Measurements from ENCODE around the gene COL4A1.
"Not testable (repeated sequence)": the region's sequence is repeated elsewhere in the genome, so short reads cannot be mapped to it uniquely, and the experiment has no call there.

The COL4A1 gene

GRCh38 chr13:110323172-110323891 lies 16.4 kb upstream of the COL4A1 start:
- no peak for DNase-seq (ENCODE audit: low spot score)

GRCh38 chr13:110322828-110323171 lies 15.8 kb upstream of the COL4A1 start:
- no peak for DNase-seq (ENCODE audit: low spot score)

- no peak for DNase-seq (ENCODE audit: low spot score)
Observed at GRCh38 chr13:110322126-110322827, 15.3 kb upstream of the COL4A1 start.

- DNase-seq (ENCODE audit: low spot score) = not testable (repeated sequence)
Observed at GRCh38 chr13:110321573-110321972, 14.6 kb upstream of the COL4A1 start.

GRCh38 chr13:110320645-110321044 lies 13.7 kb upstream of the COL4A1 start:
- no peak for DNase-seq (ENCODE audit: low spot score)

- peak; percentile 84 for DNase-seq (ENCODE audit: low spot score)
Observed at GRCh38 chr13:110319774-110320509, 13.0 kb upstream of the COL4A1 start.

GRCh38 chr13:110319397-110319773 lies 12.4 kb upstream of the COL4A1 start:
- DNase-seq (ENCODE audit: low spot score) = no peak

GRCh38 chr13:110318920-110319319 lies 12.0 kb upstream of the COL4A1 start:
- no peak for DNase-seq (ENCODE audit: low spot score)

- no peak for DNase-seq (ENCODE audit: low spot score)
Observed at GRCh38 chr13:110317496-110318195, 10.7 kb upstream of the COL4A1 start.

- DNase-seq (ENCODE audit: low spot score) = no peak
Observed at GRCh38 chr13:110317093-110317492, 10.1 kb upstream of the COL4A1 start.

- no peak for DNase-seq (ENCODE audit: low spot score)
Observed at GRCh38 chr13:110316196-110316595, 9.2 kb upstream of the COL4A1 start.

GRCh38 chr13:110314516-110315245 lies 7.7 kb upstream of the COL4A1 start:
- DNase-seq (ENCODE audit: low spot score) = no peak

GRCh38 chr13:110313733-110314132 lies 6.8 kb upstream of the COL4A1 start:
- DNase-seq (ENCODE audit: low spot score) = not testable (repeated sequence)

GRCh38 chr13:110313261-110313660 lies 6.3 kb upstream of the COL4A1 start:
- DNase-seq (ENCODE audit: low spot score) = not testable (repeated sequence)

- no peak for DNase-seq (ENCODE audit: low spot score)
Observed at GRCh38 chr13:110312339-110313031, 5.5 kb upstream of the COL4A1 start.

GRCh38 chr13:110311443-110312338 lies 4.7 kb upstream of the COL4A1 start:
- no peak for DNase-seq (ENCODE audit: low spot score)

GRCh38 chr13:110310541-110311442 lies 3.8 kb upstream of the COL4A1 start:
- no peak for DNase-seq (ENCODE audit: low spot score)

- no peak for DNase-seq (ENCODE audit: low spot score)
Observed at GRCh38 chr13:110309661-110310524, 2.9 kb upstream of the COL4A1 start.
